ENCODE measurements around the gene PTPRE.

Gene PTPRE

GRCh38 chr10:127911218-127911866 lies 4.4 kb downstream of the PTPRE start:
- ChIA-PET POLR2A (no interaction called here), CTCF (no interaction called here)
- TF ChIP-seq CTCF (IDR thresholded peaks at IDR 0.05; ENCODE audit: control extremely low read depth, extremely low read depth, low read depth, missing control alignments) = no peak
- DNase-seq (ENCODE audit: extremely low spot score) = no peak

DNA sequence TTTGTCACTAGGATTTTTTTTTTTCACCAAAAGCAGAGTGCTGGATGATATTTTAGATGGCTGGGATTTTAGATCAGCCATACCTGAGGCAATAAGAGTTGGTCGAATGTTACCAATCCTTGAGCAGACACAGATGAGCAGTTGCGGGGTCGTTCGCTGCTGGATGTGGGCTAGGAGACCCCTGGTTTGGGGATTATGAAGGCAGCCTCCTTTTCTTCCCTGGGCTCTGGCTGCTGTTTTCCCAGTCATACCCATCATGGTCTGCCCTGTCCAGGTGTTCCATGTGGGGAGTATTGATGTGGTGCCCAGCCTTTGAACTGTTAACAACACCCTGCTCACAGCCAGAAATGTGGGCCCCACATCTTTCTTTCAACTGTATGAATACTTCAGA lies 5.0 kb downstream of the PTPRE start:
- no peak for DNase-seq (ENCODE audit: extremely low spot score)
- TF ChIP-seq CTCF (IDR thresholded peaks at IDR 0.05; ENCODE audit: control extremely low read depth, extremely low read depth, low read depth, missing control alignments) = no peak
- ChIA-PET POLR2A (no interaction called here), CTCF (no interaction called here)

GRCh38 chr10:127912607-127913367 lies 5.9 kb downstream of the PTPRE start:
- POLR2A ChIA-PET = no interaction called here
- no peak for TF ChIP-seq CTCF (IDR thresholded peaks at IDR 0.05; ENCODE audit: control extremely low read depth, extremely low read depth, low read depth, missing control alignments)
- DNase-seq (ENCODE audit: extremely low spot score) = no peak
- CTCF ChIA-PET = interaction anchor here (0.7 kb wide), 1 partner anchor 35 kb away, joined by 3 read pairs; no protein-coding TSS in a partner anchor

DNA sequence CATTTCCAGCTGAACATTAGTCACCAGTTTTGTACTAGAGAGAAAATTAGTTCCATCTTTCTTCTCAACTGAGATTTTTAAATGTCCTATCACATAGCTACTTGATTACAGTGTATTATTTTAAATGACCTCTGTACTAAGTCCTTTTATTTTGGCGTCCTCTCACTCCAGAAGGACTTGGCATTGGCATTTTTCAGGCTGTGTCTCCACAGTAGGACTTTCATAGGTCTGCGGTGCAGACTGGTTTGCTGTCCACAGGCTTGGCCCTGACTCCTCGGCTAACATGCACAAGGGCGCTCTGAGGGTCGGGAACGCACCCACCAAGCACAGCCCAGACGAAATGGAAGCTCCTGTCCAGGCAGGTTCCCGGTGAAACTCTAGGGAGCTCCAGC lies 6.5 kb downstream of the PTPRE start:
- no peak for TF ChIP-seq CTCF (IDR thresholded peaks at IDR 0.05; ENCODE audit: control extremely low read depth, extremely low read depth, low read depth, missing control alignments)
- ChIA-PET CTCF (interaction anchor here (0.7 to 2.0 kb wide), 3 partner anchors 10 to 35 kb away, joined by 3 to 4 read pairs (median 3); no protein-coding TSS in a partner anchor), POLR2A (no interaction called here)
- DNase-seq (ENCODE audit: extremely low spot score) = no peak

- no peak for DNase-seq (ENCODE audit: extremely low spot score)
- ChIA-PET CTCF (interaction anchor here (2.0 kb wide), 1 partner anchor 9 kb away, joined by 4 read pairs; no protein-coding TSS in a partner anchor), POLR2A (no interaction called here)
- no peak for TF ChIP-seq CTCF (IDR thresholded peaks at IDR 0.05; ENCODE audit: control extremely low read depth, extremely low read depth, low read depth, missing control alignments)
Observed at GRCh38 chr10:127915324-127915723, 8.4 kb downstream of the PTPRE start.

DNA sequence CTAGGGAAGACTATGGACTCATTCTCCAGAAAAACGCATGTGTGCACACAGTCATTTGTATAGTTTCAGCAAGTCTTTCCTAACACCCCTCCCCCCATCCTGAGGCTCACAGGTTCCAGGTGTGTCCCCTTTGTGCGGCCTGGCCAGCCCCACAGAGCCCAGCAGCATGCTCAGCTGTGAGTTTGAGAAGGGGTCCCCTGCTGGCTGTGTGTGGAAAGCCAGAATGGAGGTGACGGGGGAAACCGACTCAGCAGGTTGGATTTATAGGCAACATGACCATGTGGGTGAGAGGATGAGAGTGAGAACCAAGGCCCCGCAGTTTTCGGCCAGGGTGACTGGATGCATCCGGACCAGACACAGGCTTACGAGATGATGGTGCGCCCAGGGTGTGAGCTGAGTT lies 9.9 kb downstream of the PTPRE start:
- DNase-seq (ENCODE audit: extremely low spot score) = no peak
- ChIA-PET POLR2A (no interaction called here), CTCF (no interaction called here)
- TF ChIP-seq CTCF (IDR thresholded peaks at IDR 0.05; ENCODE audit: control extremely low read depth, extremely low read depth, low read depth, missing control alignments) = no peak
